ENCODE results near the gene SPATA2L.

- TF ChIP-seq CTCF (IDR thresholded peaks at IDR 0.05; ENCODE audit: insufficient read depth, low read length, poor library complexity, severe bottlenecking) (no peak), EZH2phosphoT487 (conservative IDR thresholded peaks at IDR 0.05; ENCODE audit: low read length) (no peak)
Observed at GRCh38 chr16:89729293-89729692, 27.8 kb upstream of the SPATA2L start.
